ENCODE measurements around the gene CEACAM21.
A peak's percentile ranks its signal among the peaks of the same experiment; 100 is the strongest.

The CEACAM21 gene

DNA sequence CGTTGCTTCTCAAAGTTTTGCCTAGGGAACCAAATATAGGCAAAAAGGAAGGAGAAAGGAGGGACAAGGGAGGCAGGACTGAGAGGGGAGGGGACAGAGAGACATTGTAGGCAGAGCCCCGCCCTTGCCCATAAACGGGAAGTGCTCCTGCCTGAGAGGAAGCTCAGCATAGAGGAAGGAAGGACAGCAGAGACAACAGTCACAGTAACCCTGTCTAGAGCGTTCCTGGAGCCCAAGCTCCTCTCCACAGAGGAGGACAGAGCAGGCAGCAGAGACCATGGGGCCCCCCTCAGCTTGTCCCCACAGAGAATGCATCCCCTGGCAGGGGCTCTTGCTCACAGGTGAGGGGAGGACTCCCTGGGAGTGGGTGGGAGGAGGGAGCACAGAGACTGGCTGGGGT is at the start of gene CEACAM21:
TSS of gene CEACAM21 (plus strand) at position 169 of the 400 bp plus-strand sequence. CDS start at position 278, 109 bp downstream.
- peak; percentile 97 for FAIRE-seq

DNA sequence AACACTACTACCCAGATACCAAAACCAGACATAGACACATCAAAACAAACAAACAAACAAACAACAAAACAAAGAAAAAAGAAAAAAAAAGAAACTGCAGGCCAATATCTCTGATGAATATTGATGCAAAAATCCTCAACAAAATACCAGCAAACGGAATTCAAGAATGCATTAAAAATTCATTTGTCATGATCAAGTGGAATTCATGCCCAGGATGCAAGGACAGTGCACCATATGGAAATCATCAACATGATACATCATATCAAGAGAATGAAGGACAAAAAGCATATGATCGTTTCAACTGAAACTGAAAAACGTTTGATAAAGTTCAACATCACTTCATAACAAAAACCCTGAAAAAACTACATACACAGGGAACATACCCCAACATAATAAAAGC is 48.9 kb upstream of the CEACAM21 start:
- DNase-seq (ENCODE audit: insufficient read length, low spot score) = no peak
- FAIRE-seq = no peak

More for the DNA sequence above, at the start of gene CEACAM21:
- peak; percentile 68 for DNase-seq (ENCODE audit: insufficient read length, low spot score)

DNA sequence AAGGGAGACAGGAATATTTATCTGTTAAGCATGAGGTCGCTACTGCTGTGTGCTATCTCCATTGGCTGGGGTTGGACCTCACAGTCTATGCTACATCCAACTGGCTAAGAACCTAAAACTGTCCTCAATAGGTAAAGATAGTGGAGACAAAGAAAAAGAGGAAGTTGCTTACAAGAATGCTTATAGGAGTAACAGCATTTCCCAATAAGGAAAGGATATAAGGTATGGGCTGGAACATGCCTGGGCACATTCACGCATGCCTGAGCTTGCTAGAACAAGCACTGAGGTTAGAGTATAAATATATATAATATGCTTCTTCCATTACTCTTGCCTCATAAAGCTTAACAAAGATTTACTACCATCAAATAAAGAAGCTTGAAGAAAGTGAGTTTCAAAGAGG is 47.9 kb upstream of the CEACAM21 start:
- DNase-seq (ENCODE audit: insufficient read length, low spot score) (no peak), FAIRE-seq (no peak)

DNA sequence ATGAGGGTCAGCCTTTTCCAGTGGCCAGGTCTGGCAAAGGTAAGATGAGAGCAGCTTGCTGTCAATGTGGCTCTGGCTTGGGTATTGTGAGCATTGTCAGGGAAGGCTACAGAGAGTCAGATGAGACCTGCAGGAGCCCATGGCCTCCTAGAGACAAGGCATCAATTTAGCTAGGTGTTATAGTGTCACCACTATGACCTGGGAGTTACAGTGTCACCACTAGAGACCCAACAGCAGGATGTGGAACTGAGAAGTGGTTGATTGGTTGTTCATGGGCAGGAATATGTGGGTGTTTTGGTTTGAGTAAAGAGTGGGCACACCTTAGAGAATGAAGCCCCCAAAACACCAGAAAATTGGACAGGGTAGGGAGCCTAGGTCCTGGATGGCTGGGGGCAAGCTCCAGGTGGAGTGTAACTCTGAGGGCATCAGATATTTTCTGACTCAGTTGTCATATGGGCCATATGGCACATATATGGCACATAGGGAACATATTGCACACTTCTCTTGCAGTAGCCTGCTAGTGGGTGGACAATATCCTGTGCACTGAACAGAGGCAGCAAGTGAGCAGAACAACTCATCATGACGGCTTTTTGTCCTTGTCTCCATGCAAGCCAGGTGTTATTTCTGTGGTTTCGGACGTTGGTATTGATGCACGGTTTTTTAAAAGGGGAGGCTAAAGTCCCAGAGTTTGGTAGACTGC is 46.3 kb upstream of the CEACAM21 start:
- no peak for DNase-seq (ENCODE audit: insufficient read length, low spot score)
- no peak for FAIRE-seq

DNA sequence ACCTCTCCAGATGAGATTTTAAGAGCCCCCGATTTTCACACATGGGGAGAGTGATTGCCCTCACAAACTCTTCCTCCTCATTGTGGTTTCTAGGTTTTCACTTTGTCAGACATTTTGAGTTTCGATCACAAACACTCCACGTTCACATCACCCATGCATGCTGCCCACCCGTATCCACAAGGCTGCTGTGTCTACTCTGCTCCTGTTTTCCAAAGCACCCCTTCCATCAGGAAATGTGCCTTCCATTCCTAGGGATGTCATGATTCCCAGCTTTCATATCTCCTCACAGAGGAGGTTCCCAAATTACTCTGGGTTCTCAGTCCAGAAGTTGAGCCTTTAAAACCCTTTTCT is 45.8 kb upstream of the CEACAM21 start:
- DNase-seq (ENCODE audit: insufficient read length, low spot score) (no peak), FAIRE-seq (no peak)

DNA sequence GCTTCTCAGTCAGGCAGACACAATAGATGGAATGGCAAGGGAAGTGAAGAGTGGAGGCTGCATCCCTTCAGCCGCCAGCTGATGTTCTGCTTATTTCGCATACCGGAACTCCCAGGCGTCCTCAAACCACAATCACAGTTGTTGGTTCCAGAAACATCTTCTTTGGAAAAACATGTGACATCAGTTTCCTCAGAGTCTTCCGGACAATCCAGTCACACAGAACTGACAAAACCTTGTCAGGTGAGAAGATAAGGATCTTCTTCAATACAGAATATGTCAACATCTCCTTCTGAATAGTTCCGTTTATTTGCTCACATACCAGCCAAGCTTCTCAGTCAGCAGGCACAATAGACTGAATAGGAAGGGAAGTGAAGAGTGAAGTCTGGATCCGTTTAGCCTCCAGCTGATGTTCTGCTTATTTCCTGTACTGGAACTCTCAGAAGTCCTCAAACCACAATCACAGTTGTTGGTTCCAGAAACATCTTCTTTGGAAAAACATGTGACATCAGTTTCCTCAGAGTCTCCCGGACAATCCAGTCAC is 45.1 kb upstream of the CEACAM21 start:
- DNase-seq (ENCODE audit: insufficient read length, low spot score) (no peak), FAIRE-seq (no peak)

DNA sequence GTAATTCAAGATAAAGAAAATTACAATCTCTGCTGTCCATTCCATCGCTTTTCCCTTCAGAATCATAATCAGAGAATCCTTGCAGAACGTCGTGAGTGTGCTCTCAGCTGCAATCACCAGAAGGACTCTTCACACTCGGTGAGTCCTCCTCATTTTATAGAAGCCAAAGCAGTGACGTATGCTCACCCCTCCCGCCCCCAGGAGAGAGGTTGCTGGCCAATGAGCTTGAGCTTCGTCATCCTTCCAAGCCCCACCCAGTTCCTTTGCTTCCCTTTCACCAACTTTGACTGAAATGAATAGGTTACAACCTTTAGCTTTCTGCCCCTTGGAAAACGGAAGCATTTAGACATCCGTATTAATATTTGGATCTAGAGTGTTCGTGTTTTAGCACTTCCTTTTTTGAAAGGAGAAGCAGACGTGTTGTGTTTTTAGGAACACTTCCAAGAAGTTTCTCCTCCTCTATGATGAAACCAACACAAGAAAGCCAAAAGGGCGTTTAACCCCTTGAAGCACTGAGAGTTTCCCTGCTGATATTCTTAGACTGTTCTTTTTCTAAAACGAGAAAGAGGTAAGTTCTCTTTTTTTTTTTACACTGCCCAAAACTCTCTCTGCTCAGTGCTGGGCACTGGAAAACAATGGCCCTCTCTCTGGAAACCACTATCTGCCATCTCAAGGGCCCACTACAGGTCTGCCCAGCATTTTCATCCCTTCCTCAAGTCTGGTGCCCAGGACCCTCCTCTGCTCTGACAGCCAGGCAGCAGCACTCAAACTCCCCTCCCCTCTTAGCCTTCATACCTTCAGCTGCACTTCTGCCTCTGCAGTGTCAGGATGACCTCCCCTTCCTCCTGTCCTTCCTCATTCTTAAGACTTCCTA is 44.3 kb upstream of the CEACAM21 start:
- DNase-seq (ENCODE audit: insufficient read length, low spot score) (peak; percentile 43), FAIRE-seq (peak; percentile 99)

DNA sequence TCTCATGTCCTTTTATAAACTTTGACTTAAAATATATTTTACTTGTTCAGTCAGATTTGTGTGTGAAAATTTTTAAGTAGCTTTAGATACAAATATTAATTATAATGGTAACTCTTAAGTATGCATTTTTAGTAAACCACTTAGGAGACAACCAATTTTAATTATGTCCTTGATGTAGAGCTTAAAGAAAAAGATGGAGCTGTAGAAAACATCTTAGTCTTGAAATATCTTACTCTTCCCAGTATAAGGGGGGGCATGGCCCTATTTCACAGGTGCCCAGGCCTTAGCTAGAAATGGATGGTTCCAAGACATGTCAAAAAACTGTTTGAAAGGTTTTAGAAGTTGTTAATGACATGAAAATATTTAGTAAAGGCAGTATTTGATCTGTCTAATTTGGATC is 43.4 kb upstream of the CEACAM21 start:
- FAIRE-seq (peak; percentile 80), DNase-seq (ENCODE audit: insufficient read length, low spot score) (no peak)

DNA sequence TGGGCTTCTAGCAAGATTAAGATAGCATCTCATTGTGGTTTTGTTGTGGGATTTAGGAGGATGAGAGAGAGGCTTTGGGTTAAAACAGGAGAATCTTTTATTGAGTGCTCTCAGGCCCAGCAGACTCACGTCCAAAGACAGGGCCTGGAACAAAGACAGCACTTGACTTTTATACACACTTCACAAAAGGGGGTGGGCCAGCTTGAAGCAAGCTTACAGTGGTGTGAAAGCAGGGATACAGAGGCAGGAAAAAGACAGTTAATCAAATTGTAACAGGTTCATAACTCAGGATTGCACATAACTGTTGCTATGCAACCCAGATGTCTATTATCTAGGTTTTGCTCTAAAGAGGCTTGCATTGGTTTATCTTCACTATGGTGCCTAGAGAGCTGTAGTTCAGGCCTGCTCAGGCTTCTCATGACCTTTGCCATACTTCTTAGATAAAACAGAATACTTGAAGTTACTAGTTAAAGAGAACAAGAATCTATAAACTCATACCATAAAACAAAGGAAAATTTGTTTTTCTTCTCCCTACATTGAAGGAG is 42.2 kb upstream of the CEACAM21 start:
- DNase-seq (ENCODE audit: insufficient read length, low spot score) (no peak), FAIRE-seq (peak; percentile 88)

DNA sequence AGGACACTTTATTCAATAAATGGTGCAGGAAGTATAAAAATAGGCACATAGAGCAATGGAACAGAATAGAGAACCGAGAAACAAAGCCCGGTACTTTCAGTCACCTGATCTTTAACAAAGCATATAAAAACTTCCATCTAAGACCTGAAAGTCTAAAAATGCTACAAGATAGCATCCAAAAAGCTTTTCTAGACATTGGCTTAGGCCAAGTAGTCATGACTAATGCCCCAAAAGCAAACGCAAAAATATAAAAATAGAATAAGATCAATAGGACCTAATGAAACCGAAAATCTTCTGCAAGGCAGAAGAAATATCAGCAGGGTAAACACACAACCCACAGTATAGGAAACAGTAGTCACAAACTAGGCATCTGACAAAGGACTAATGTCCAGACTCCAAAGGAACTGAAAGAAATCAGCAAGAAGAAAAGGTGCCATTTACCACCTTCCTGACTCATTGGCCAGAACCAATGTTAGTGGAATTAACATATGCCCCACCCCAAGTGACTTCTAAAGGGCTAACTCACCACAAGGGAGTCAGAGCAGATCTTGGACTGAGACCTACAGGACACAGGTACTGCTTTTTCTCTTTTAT is 40.8 kb upstream of the CEACAM21 start:
- peak; percentile 99 for FAIRE-seq

DNA sequence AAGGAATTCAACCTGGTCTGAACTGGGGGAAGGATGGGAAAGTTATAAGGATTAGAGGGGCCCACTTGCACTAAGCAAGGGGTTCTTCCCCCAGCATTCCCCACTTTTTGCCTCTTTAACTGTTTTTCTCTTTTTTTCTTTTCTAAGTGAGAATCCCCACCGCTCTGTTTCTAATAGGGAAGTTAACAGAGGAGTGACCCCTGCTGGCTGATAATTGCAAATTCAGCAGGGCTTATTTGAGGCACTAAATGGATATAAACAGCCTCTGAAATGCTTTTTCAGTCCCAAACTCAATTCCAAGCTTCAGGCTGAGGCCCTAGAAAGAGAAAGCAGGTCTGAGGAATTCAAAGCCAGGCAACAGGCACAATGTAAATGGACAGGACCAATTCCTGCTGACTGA is 38.2 kb upstream of the CEACAM21 start:
- FAIRE-seq = peak; percentile 92
- no peak for DNase-seq (ENCODE audit: insufficient read length, low spot score)

More for the DNA sequence above, 40.8 kb upstream of the CEACAM21 start:
- DNase-seq (ENCODE audit: insufficient read length, low spot score) = no peak

DNA sequence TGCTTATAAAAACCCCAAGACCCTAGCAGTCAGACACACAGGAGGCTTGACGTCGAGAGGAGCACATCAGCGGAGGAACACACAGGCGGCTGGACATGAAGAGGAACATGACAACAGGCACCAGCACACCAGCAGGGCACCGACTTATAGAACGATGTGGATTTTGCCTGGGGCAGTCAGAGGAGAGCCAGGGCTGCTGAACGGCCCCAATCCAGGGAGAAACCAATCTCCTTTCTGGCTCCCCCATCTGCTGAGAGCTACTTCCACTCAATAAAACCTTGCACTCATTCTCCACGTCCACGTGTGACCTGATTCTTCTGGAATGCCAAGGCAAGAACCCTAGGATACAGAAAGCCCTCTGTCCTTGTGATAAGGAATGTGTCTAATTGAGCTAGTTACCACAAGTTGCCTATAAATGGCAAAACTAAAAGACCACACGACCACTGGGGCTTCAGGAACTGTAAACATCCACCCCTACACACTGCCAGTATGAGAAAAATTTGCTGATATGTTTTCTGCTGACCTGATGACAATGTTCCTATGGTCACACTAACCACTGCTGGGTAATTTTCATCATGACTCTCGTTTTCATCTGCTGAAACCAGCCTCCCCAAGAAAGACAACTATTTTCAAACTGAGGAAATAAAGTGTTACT is 35.8 kb upstream of the CEACAM21 start:
- DNase-seq (ENCODE audit: insufficient read length, low spot score) (no peak), FAIRE-seq (peak; percentile 88)

DNA sequence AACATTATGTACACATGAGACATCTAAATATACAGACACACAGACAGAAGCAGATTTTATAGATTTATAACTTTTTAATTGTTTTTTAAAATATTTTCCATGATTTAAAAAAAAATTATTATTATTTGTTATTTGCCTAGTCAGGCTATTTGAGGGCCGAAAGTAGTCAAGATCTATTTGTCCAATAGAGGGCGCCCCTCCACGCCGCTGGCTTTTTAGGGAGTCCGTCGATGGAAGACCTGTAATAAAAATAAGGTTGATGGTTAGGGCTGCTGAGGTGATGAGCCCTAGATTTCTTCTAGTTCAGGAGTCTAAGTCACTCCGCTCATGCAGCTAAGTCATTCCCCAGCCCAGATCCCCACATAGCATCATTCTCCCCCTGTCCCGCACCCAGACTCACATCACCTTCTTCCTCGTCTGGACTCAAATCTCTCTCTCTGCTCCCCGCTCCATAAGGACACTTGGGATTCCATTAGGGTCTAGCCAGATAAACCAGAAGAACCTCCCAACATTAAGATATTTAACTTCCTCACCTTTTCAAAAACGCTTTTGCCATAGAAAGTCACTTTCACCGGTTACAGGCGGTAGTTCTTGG is 33.9 kb upstream of the CEACAM21 start:
- DNase-seq (ENCODE audit: insufficient read length, low spot score) (no peak), FAIRE-seq (peak; percentile 88)

DNA sequence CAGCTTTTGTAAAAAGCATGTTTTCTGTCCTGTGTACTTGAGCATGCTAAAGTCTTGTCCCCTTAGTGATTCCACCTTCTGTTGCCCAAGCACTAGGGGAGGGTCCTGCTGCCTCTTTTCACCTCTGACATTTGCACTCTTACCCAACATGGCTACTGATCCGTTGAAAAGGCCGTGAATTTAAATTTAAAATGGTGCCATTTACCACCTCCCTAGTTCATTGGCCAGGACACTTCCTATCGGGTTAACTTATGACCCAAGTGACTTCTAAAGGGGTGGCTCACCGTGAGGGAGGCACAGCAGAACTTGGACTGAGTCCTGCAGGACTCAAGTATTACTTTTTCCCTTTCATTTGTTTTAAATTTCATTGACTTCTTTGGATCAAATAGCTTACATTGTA is 33.3 kb upstream of the CEACAM21 start:
- DNase-seq (ENCODE audit: insufficient read length, low spot score) = no peak
- no peak for FAIRE-seq

DNA sequence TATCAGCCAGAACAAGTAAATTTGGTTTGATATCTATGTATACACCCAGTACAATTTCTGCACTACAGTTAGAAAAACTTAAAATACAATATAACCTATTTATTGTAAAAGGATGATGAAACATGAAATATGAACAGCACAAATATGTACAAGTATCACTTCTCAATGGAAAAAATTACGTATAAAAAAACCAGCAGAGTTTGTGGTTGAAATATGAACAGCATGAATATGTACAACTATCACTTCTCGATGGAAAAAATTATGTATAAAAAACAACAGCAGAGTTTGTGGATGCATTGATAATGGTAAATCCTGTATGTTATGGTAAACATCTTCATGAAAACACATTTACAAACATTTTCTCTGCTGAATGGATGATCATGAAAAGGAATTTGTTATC is 32.4 kb upstream of the CEACAM21 start:
- FAIRE-seq = peak; percentile 48
- no peak for DNase-seq (ENCODE audit: insufficient read length, low spot score)

DNA sequence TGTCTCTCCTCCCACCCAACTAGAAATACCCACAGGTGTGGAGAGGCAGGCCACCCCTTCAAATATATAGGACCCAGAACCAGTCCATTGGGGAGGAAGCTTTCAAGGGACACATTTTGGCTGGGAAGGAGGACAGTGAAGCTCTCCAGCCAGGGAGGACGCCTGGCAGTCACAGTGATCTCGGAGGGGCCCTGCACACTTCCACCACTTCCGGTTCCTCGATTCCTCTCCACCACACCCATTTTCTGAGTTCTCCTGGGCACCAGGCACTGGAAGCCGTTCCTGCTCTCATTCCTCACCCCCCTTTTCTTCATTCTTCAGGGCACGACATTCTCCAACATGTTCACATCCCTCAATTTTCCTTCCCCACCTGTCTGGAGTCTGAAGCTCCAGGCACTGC is 30.4 kb upstream of the CEACAM21 start:
- peak; percentile 76 for FAIRE-seq
- no peak for DNase-seq (ENCODE audit: insufficient read length, low spot score)

DNA sequence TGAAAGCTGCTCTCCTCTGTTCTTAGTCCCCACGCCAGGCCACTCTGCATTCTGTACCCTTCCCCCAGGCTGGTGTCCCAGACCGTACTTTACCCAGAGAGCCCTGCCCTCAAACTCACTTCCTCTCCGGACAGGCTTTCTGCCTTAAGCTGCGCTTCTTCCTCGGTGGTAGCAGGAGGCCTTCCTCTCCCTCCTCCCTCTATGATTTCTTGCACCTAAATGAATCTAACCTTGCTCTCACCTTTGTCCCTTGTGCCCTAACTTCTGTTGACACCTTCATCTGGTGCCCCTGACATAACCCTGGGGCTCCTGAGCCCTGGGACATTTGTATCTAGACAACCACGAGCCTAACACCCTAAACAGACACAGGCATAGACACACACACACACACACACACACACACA is 29.6 kb upstream of the CEACAM21 start:
- peak; percentile 94 for FAIRE-seq
- no peak for DNase-seq (ENCODE audit: insufficient read length, low spot score)

DNA sequence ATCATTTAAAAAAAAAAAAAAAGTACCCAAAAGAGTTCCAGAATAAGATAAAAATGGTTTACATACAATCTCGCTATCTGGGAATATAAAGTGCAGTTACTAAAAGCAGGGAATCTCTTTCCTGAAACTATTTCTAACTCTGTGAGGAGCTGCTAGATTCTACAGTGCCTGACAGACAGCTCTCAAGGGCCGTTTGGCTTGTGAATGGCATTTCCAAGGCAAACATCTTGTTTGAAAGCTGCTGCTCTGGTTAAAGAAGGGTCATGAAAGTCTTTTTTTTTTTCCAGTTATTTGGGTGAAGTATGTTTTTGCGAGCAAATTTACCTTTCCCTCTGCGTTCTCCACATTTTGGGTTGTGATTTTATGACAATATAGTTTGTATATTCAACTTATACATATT is 29.0 kb upstream of the CEACAM21 start:
- FAIRE-seq = peak; percentile 40
- DNase-seq (ENCODE audit: insufficient read length, low spot score) = no peak

DNA sequence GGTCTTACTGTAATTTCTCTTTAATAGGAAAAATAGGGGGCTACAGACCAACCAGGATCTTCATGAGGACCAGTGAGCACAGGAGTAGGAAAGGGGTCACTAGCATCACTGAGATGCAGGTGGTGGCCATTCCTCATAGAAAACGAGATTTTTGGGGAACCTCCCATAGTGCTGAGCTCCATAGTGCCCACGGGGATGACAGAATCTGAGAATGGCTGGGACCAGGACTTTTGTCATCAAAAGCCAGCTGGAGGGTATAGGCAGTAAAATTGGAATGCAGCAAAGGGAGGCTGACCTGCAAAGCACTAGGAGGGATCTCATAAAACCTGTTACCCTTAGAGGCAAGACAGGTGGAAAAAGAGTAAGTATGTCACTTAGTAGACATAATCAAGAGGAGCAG is 28.4 kb upstream of the CEACAM21 start:
- FAIRE-seq = no peak
- DNase-seq (ENCODE audit: insufficient read length, low spot score) = no peak

DNA sequence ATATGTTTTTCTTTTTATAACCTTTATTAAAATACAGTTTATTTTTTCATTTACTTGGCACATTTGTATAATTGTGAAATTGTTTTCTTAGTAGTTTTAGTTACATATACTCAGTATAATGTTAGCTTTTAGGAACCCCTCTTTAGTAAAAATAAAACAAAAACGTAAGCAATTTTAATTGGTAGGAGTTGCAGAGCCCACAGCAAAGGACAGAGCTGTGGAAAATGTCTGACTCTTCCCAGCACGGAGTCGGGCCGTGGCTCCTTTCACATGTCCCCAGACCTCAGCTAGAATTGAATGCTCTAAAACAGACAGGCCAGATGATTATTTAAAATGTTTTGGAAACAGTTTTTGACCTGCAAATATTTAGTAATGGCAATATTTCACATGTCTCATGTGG is 27.9 kb upstream of the CEACAM21 start:
- FAIRE-seq = no peak
- DNase-seq (ENCODE audit: insufficient read length, low spot score) = no peak
